ENCODE measurements around the gene GOLGA8R.
"Not testable (repeated sequence)": the region's sequence is repeated elsewhere in the genome, so short reads cannot be mapped to it uniquely, and the experiment has no call there.

DNA sequence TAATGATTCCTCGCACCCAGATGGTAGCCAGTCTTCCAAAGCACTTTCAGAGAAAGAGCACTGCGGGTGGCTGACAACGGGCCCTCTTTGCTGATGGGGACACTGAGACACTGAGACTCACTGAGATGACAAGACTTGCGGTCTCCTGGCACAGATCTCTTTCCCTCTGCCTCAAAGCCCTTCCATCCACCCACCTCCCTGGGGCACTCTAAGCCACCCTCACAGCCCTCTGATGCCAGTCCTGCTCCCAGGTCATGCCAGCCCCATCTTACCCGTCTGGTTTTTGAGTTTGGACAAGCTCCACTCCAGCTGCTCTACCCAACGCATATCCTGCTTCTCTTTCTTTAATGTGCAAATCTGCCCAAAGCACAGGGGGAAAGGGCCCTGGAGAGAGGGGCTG, 6.4 kb downstream of the GOLGA8R start:
- TF ChIP-seq, protein P1, sequence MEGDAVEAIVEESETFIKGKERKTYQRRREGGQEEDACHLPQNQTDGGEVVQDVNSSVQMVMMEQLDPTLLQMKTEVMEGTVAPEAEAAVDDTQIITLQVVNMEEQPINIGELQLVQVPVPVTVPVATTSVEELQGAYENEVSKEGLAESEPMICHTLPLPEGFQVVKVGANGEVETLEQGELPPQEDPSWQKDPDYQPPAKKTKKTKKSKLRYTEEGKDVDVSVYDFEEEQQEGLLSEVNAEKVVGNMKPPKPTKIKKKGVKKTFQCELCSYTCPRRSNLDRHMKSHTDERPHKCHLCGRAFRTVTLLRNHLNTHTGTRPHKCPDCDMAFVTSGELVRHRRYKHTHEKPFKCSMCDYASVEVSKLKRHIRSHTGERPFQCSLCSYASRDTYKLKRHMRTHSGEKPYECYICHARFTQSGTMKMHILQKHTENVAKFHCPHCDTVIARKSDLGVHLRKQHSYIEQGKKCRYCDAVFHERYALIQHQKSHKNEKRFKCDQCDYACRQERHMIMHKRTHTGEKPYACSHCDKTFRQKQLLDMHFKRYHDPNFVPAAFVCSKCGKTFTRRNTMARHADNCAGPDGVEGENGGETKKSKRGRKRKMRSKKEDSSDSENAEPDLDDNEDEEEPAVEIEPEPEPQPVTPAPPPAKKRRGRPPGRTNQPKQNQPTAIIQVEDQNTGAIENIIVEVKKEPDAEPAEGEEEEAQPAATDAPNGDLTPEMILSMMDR (IDR thresholded peaks at IDR 0.05) = not testable (repeated sequence)
- not testable (repeated sequence) for TF ChIP-seq POLR2A (IDR thresholded peaks at IDR 0.05; ENCODE audit: low read depth); POLR2AphosphoS5 (IDR thresholded peaks at IDR 0.05)

All from esophagus muscularis mucosa (tissue), 3 donors.